Gastroesophageal sphincter (tissue), 3 donors: Measurements from ENCODE around the gene IL27RA.

Experiments used
- EP300 ChIP-seq: sonication (generic); formaldehyde crosslinking; IDR thresholded peaks from one replicate; pipeline ENCODE4 v1.6.1; 2017; ENCODE audit warnings: antibody characterized with exemption, mild to moderate bottlenecking
- POLR2A ChIP-seq, 2 donors: fragments of 450-650 bp; IDR thresholded peaks; one replicate each; pipeline ENCODE4 v1.6.1; 2017; ENCODE audit warnings: antibody characterized with exemption in 2 of 2, mild to moderate bottlenecking in 2 of 2, moderate library complexity in 1 of 2
- POLR2AphosphoS5 ChIP-seq: sonication (generic); formaldehyde crosslinking; IDR thresholded peaks from one replicate; pipeline ENCODE4 v1.6.1; 2017; ENCODE audit warnings: antibody characterized with exemption
- TF ChIP-seq, protein P1 (sequence below), 4 experiments: fragments of 200-600 bp in 2 of 4; fragments of 450-650 bp in 2 of 4; sonication (generic) in 1 of 4; IDR thresholded peaks; one replicate each; pipeline ENCODE4 v1.5.1; 2017 to 2019; ENCODE audit warnings: antibody characterized with exemption in 4 of 4, mild to moderate bottlenecking in 2 of 4, moderate library complexity in 2 of 4

- TF ChIP-seq, protein P1, sequence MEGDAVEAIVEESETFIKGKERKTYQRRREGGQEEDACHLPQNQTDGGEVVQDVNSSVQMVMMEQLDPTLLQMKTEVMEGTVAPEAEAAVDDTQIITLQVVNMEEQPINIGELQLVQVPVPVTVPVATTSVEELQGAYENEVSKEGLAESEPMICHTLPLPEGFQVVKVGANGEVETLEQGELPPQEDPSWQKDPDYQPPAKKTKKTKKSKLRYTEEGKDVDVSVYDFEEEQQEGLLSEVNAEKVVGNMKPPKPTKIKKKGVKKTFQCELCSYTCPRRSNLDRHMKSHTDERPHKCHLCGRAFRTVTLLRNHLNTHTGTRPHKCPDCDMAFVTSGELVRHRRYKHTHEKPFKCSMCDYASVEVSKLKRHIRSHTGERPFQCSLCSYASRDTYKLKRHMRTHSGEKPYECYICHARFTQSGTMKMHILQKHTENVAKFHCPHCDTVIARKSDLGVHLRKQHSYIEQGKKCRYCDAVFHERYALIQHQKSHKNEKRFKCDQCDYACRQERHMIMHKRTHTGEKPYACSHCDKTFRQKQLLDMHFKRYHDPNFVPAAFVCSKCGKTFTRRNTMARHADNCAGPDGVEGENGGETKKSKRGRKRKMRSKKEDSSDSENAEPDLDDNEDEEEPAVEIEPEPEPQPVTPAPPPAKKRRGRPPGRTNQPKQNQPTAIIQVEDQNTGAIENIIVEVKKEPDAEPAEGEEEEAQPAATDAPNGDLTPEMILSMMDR (IDR thresholded peaks at IDR 0.05) = no peak
- TF ChIP-seq POLR2A (IDR thresholded peaks at IDR 0.05) (no peak), EP300 (no peak), POLR2AphosphoS5 (no peak)
These were observed 45.7 kb upstream of the IL27RA start for GRCh38 chr19:13985771-13986347.
